ENCODE data around the gene KCNH1.

- no peak for TF ChIP-seq EZH2 (IDR thresholded peaks at IDR 0.05; ENCODE audit: borderline replicate concordance, low read depth, low read length, poor library complexity, severe bottlenecking)
- TF ChIP-seq, protein P1, sequence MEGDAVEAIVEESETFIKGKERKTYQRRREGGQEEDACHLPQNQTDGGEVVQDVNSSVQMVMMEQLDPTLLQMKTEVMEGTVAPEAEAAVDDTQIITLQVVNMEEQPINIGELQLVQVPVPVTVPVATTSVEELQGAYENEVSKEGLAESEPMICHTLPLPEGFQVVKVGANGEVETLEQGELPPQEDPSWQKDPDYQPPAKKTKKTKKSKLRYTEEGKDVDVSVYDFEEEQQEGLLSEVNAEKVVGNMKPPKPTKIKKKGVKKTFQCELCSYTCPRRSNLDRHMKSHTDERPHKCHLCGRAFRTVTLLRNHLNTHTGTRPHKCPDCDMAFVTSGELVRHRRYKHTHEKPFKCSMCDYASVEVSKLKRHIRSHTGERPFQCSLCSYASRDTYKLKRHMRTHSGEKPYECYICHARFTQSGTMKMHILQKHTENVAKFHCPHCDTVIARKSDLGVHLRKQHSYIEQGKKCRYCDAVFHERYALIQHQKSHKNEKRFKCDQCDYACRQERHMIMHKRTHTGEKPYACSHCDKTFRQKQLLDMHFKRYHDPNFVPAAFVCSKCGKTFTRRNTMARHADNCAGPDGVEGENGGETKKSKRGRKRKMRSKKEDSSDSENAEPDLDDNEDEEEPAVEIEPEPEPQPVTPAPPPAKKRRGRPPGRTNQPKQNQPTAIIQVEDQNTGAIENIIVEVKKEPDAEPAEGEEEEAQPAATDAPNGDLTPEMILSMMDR (conservative IDR thresholded peaks at IDR 0.05; ENCODE audit: low read depth, low read length), result no peak
Observed at GRCh38 chr1:210841926-210842625, 291.9 kb downstream of the KCNH1 start.

All from A673 (cell line).